Activated gamma-delta T cell treated with Interleukin-2 at 50 U/mL for 16 hours (primary cell): Measurements from ENCODE around the gene TNPO2.

Experiments used
- DNase-seq: peaks from one replicate; pipeline ENCODE4 v3.0.0-alpha.2; 2020

The TNPO2 gene

DNA sequence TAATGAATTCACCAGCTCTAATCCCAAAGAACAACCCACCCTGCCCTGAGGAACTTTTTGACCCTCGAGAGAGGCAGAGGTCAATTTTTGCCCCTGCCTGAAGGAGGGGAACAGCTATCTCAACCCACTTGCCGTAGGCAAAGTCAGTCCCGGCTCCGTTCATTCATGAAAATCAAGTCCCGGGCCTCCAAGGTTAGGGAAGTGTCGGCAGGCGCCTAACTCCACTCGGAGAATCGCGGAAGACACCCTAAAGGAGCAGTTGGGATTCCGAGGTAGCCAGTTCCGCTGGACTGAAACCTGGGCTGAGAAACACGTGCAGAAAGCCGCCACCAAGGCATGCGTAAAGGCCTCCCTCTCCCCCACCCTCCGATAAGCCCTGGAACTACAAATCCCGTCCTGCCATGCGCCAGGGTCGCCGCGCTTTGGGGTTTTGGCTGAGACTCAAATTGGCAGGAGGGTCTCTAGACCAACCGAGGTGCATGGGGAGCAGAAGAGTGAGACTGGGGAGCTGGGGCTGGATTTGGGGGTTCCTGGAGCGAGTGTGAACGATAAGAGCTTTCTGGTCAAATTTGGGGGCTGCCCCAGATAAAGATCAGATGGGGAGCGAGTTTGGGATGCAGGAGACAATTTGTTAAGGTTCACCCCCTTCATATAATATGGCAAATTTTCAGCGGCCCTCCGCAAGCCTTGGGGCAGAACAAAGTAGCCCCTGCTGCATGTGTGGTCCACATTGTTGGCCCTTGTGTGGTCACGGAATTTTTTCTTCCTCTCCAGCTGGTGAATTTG lies at the start of gene TNPO2:
Gene TNPO2, minus strand, starts transcription at position 292 of the 786 bp plus-strand sequence. CDS start 2,955 bp downstream, outside the sequence.
- peak; percentile 56 for DNase-seq

- DNase-seq, result no peak
Observed at GRCh38 chr19:12772323-12772722, 48.6 kb upstream of the TNPO2 start.

GRCh38 chr19:12770922-12771321 lies 47.2 kb upstream of the TNPO2 start:
- no peak for DNase-seq

GRCh38 chr19:12769689-12770088 lies 46.0 kb upstream of the TNPO2 start:
- DNase-seq, result peak; percentile 30

- DNase-seq, result no peak
Observed at GRCh38 chr19:12767666-12768065, 43.9 kb upstream of the TNPO2 start.

- no peak for DNase-seq
Observed at GRCh38 chr19:12767150-12767549, 43.4 kb upstream of the TNPO2 start.

- peak; percentile 80 for DNase-seq
Observed at GRCh38 chr19:12766051-12766521, 42.4 kb upstream of the TNPO2 start.

DNA sequence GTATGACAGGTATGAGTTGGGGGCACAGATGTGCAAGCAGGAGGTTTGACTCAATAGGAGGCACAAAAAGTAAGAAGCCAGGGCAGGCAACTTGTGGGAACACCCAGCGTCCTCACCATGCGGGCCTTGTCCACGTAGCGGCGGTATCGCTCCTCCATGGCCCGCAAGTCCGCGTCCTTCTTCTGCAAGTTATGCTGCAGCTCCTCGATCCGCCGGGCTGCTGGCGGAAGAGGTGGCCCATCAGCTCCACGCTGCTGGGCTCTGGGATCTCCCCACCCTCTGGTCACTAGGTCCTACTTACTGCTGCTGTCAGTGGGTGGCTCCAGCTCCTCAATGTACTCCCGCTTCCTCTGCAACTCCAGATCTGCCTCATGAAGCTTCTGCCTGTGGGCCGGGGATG lies 41.0 kb upstream of the TNPO2 start:
- no peak for DNase-seq

GRCh38 chr19:12763100-12763499 lies 39.4 kb upstream of the TNPO2 start:
- no peak for DNase-seq

- DNase-seq, result no peak
Observed at GRCh38 chr19:12759686-12760085, 36.0 kb upstream of the TNPO2 start.

DNA sequence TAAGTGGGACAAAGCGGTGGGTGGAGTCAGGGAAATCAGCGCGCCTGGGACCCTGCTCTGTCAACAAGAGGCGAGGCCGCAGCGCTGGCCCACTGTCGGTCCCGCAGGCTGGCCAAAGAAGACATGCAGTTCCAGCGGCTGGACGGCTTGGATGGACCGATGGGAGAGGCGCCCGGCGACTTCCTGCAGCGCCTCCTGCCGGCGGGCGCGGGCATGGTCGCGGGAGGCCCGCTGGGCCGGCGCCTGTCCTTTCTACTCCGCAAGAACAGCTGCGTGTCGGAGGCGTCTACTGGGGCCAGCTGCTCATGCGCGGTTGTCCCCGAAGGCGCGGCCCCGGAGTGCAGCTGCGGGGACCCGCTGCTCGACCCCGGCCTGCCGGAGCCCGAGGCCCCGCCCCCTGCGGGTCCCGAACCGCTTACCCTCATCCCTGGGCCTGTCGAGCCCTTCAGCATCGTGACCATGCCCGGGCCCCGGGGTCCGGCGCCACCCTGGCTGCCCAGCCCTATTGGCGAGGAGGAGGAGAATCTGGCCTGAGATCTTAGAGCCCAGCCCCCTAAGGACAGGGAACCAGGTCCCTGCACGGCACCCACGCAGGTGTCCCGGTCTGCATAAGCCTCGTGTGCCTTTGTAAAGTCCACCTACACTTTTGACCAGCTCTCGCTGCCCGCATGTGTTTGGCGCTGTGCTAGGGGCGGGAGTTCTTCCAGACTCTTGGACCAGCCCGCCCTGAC lies 34.0 kb upstream of the TNPO2 start:
- DNase-seq, result peak; percentile 40

- DNase-seq, result no peak
Observed at GRCh38 chr19:12756150-12756883, 32.6 kb upstream of the TNPO2 start.

- DNase-seq, result no peak
Observed at GRCh38 chr19:12754465-12755196, 30.9 kb upstream of the TNPO2 start.

- DNase-seq, result no peak
Observed at GRCh38 chr19:12752056-12752781, 28.5 kb upstream of the TNPO2 start.

GRCh38 chr19:12751635-12752034 lies 27.9 kb upstream of the TNPO2 start, which contains the start of gene BEST2:
BEST2 (plus strand) TSS chr19:12751791; CDS start chr19:12752593, 802 bp downstream.
- no peak for DNase-seq

- DNase-seq, result no peak
Observed at GRCh38 chr19:12750851-12751250, 27.1 kb upstream of the TNPO2 start.

GRCh38 chr19:12749938-12750521 lies 26.3 kb upstream of the TNPO2 start:
- DNase-seq, result no peak

DNA sequence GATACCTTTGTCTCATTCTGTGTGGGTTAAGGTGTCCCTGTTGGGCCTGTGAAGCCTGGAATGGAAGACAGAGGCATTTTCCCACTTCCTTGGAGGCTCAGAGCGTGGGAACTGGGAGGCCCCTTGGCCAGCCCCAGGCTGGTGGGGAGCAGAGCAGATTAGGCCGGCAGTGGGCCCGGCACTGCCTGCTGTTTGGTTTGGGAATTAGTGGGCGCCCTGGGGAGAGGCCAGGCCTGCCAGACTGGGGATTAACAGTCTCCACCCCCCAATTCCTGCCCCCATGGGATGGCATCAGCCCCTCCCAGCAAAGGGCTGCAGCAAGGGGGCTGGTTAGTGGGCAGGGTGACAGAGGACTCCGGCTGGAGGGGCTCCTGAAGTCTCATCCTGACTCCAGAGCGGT lies 24.8 kb upstream of the TNPO2 start:
- no peak for DNase-seq

DNA sequence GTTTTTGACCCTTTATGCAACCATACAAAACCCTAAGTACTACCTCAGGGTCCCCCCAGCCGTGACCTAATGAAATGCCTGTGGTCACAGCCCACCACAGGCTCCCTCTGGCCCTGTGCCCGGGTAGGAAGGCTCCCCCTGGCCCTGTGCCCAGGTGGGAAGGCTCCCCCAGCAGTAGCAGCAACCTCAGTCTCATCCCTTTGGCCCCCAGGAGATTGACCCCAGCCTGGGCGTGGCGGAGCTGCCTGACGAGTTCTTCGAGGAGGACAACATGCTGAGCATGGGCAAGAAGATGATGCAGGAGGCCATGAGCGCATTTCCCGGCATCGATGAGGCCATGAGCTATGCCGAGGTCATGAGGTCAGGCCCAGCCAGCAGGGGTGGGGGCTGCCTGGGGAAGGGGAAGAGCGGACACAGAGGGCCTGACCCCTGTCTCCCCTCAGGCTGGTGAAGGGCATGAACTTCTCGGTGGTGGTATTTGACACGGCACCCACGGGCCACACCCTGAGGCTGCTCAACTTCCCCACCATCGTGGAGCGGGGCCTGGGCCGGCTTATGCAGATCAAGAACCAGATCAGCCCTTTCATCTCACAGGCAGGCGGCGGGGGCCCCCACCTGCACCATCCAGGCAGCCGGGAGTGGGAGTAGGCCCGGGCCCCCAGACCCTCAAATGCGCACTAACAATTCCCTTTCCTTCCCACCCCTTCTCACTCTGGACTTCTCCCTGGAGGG lies 21.6 kb upstream of the TNPO2 start:
- no peak for DNase-seq

DNA sequence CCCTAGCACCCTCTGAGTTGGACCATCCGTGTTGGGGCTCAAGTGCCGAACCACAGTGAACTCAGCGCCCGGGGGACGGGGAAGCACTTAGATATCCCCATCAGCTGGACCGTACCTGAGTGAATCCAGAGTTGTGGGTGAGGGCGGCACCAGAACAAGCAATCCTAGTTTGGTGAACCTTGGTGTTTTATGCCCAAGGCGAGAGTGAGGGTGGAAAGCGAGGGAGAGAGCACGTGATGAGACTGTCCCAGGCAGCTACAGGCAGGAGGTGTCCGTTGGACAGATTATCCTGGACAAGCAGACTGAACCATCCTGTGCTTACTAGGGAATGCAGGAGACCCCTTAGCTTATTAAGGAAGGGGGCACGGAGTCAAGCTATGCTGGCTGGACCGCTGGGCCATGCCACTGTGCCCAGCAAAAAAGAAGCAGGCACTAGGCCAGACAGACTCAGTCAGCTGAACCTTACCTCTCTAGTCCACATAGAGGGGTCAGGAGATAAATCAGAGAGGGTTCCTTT lies 14.2 kb upstream of the TNPO2 start:
- no peak for DNase-seq
